ENCODE measurements around the gene CUL4A.
"Not testable (repeated sequence)": the region's sequence is repeated elsewhere in the genome, so short reads cannot be mapped to it uniquely, and the experiment has no call there.

Gene CUL4A

DNA sequence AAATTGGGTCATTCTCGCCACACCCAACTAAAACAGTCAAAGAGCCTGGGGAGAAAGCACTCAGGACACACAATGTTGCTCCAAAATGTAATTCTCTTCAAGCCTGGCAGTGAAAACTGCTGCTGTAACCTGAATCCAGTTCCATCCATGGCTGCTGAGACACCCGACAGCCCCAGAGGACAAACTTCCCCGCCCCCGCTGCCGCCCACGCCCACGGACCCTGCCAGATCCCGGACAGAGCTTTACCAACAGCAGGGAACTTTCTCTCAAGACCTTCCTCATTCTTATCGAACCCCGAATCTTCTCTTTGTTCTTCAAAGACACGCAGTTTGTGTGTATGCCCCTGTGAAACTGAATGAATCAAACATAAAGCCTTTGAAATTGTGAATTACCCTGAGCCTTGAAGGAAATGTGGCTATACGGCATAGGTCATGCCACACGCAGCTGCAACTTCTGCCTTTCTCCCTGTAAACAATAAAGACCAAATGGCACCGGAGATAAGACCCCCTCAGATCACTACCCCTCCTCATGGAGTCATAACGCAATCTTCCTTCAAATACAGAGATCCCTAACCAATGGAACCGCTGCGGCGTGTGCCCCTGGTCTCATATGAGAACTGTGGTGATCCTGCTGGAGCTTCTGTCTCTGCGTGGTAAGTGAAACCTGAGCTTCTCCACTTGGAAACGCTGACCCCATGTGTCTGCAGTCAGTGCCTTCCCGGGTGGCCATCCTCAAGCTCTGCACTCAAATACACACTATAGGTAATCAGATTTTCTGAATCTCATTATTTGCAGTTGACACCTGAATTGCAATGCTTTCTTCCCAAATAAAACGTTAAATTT is 82.8 kb downstream of the CUL4A start:
- no peak for DNase-seq (ENCODE audit: low spot score)

DNA sequence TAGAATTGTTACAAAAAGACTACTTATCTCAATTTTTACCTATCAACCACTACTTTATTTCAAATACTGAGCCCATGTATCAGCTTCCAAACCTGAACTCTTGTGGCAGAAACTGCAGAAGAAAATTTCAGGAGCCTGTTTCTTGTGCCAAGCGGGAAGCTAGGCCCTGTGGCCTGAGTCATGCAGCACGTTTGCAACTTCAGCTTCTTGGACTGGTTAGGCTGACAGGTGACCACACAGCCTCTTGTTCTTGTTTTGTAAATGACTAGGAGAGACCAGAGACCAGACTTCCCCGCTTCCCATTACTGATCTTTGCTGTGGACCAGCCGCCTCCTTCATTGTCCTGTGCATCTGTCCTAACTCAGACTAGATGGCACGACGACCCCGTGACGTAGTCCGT is 84.3 kb downstream of the CUL4A start:
- DNase-seq (ENCODE audit: low spot score) = no peak

DNA sequence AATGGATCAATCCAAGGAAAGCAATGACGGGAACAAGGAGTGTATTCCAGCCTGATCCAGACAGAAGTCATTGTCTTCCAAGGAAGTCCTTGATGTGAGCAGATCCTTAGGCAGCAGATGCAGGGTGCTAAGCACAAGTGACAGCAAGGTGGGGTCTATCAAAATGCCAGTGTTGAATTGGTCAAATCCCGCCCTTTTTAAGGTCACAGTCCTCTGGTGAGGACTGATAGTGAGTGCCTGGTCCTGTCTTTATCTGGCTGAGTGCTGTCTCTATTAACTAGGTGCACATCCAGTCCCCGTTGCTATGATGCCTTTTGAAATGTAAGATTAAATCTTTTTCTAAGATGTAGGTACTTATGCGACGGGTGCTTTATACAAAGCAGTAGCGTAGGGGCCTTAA is 86.4 kb downstream of the CUL4A start:
- no peak for DNase-seq (ENCODE audit: low spot score)

GRCh38 chr13:113296823-113297369 is 87.5 kb downstream of the CUL4A start, which contains the start of gene LAMP1:
Gene LAMP1, plus strand, starts transcription at chr13:113297239. Its CDS starts 196 bp downstream, at chr13:113297435.
- peak; percentile 99 for DNase-seq (ENCODE audit: low spot score)

DNA sequence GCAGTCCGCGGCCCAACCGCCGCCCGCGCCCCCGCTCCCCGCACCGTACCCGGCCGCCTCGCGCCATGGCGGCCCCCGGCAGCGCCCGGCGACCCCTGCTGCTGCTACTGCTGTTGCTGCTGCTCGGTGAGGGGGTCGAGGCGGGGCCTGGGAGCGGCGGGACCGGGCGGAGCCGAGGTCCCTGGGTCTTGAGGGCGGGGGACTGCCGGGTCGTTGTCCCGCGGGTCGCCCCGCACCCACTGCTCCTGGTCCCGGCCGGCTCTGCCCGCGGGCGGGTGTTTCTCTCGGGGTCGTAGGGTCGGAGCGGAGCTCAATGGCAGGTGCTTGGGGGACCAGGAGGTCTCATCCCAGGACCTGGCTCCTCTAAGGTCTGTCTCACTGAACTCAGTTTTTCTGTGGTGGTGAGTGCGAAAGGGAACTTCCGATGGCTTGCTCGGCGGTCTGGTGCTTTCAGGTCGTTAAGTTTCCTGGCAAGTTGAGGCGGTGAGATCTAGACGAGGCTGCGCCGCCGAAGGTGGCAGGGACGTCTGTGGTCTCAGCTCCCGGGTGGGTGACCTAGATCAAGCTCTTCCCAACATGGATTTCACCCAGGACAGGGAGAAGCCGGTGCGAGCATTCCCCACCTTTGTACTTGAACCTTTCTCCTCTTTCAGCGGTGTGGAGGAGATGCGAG is 88.1 kb downstream of the CUL4A start:
- DNase-seq (ENCODE audit: low spot score) = no peak

- no peak for DNase-seq (ENCODE audit: low spot score)
These were observed 88.9 kb downstream of the CUL4A start for GRCh38 chr13:113298043-113298945.

DNA sequence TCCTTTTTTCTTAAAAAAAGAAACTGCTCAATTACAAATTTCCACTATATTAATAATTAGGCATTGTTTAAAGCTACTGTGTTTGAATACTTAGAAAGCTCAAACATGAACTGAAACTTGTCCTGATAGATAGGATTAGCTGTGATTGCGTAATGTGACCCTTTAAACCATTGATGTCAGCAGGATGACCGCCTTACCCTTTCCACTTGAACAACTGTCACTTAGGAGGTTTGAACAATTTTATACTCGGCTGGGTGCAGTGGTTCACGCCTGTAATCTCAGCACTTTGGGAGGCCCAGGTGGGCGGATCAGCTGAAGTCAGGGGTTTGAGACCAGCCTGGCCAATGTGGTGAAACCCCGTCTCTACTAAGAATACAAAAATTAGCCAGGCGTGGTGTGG is 90.5 kb downstream of the CUL4A start:
- DNase-seq (ENCODE audit: low spot score) = no peak

GRCh38 chr13:113302986-113303385 is 93.6 kb downstream of the CUL4A start:
- no peak for DNase-seq (ENCODE audit: low spot score)

DNA sequence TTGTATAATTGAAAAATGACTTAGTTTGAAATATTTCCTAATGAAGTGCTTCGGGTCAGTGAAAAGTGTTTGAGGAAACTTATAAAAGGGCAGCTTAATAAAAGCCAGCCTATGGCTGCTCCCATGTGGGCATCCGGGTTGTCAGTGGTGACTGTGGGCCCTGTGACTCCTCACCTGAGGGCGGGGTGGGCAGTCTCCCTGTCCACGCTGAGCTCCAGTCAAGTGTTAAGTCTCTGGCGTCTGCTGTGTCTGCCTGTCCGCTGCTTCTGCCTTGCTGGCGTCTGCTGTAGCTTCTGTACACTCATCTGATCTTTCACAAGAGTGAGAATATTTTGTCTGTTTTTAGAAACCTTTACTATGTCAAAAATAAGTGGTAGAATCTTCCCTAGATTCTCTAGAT is 94.7 kb downstream of the CUL4A start:
- no peak for DNase-seq (ENCODE audit: low spot score)

GRCh38 chr13:113305208-113305607 is 95.8 kb downstream of the CUL4A start:
- no peak for DNase-seq (ENCODE audit: low spot score)

DNA sequence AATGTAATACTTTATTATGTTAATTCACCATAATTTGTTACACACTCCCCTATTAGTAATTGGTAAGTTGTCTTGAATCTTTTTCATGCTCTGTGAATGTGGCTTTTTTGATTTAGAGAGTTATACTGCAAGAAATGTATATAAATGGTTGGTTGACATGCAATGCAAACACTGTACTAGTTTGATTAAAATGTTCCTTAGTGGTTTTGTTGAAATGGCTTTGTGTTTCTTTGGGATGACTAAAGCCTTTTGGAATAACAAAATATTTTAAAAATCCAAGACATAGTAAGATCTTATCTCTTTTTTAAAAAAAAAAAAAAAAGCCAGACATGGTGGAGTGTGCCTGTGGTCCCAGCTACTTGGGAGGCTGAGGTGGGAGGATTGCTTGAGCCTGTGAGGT is 98.1 kb downstream of the CUL4A start:
- DNase-seq (ENCODE audit: low spot score) = no peak

GRCh38 chr13:113309473-113309872 is 100.1 kb downstream of the CUL4A start:
- no peak for DNase-seq (ENCODE audit: low spot score)

GRCh38 chr13:113314112-113314511 is 104.7 kb downstream of the CUL4A start:
- DNase-seq (ENCODE audit: low spot score) = not testable (repeated sequence)

DNA sequence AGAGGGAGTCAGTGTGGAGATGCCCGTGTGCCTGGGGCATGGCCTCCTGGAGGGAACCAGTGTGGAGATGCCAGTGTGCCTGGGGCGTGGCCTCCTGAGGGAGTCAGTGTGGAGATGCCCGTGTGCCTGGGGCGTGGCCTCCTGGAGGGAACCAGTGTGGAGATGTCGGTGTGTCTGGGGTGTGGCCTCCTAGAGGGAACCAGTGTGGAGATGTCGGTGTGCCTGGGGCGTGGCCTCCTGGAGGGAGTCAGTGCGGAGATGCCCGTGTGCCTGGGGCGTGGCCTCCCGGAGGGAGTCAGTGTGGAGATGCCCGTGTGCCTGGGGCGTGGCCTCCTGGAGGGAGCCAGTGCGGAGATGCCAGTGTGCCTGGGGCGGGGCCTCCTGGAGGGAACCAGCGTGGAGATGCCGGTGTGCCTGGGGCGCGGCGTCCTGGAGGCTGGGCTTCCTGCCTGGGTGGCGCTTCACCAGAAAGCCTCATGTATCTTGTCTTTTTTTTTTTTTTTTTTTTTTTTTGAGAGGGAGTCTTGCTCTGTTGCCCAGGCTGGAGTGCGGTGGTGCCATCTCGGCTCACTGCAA is 105.6 kb downstream of the CUL4A start:
- not testable (repeated sequence) for DNase-seq (ENCODE audit: low spot score)

DNA sequence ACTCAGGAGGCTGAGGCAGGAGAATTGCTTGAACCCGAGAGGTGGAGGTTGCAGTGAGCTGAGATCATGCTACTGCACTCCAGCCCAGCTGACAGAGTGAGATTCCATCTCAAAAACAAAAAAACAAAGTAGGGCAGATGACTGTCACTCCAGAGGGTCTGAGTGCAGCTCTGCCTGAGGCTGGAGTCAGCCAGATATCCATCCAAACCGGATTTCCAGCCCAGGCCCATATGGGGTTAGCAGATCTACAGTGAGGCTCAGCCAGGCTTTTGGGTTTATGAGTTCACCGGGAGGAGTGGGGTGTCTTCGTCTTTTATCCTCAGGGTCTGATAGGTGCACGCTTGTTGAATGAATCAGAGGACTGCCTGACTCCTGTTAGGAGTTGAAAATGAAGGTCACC is 106.6 kb downstream of the CUL4A start:
- no peak for DNase-seq (ENCODE audit: low spot score)
